ENCODE results near the gene IFT43. TPM values are rescaled to one million over a fixed set of nuclear protein-coding genes. Genes with fewer than 3 reads are reported as not detected.

IFT43 gene
- total RNA-seq, 4 donors from 2014 or later = 8.7 to 18.1 (median 14.2) TPM

DNA sequence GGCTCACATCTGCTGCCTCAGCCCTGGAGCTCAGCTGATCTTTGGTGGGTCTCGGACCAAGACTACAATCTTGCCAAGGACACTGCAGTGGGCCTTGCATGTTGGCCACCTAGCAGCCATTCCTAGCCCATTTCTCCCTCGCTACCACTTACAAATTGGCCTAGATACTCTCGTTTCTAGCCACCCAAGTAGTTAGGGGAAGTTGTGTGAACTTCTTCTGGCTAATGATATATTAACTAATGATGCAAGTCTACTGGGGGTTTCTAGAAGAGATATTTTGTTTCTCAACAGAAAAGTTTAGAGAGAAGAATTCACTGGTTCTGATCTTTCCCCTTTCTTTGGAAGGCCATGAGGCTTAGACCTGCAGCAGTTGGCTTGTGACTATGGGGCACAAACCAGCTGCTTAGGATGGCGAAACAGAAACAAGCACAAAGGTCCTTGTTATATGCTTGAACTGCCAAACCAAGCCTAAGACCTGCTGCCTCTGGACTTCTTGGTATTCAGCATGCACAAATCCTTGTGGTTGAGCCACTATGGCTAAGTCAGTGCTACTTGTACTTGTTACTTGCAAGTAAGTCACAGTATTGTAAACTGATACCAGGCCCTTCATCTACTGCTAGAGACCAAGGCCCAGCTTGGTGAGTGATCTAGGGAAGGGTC, 135.7 kb downstream of the IFT43 start:
- no peaks in the 10 kb centered on the region for H3K27me3 ChIP-seq
- DNase-seq (no peak), ATAC-seq (no peak)
- no peaks in the 10 kb centered on the region for H3K36me3 ChIP-seq
- no peaks in the 10 kb centered on the region for H3K4me1 ChIP-seq
- intact Hi-C loops (cut with DNase I; ENCODE audit: low total_unique reads) = no loop called here
- no peak overlapping the region for H3K27ac ChIP-seq
- in situ Hi-C loops (cut with MboI; ENCODE audit: low sequenced_read_pairs in 4 of 4) = no loop called here
- TF ChIP-seq, protein P1, sequence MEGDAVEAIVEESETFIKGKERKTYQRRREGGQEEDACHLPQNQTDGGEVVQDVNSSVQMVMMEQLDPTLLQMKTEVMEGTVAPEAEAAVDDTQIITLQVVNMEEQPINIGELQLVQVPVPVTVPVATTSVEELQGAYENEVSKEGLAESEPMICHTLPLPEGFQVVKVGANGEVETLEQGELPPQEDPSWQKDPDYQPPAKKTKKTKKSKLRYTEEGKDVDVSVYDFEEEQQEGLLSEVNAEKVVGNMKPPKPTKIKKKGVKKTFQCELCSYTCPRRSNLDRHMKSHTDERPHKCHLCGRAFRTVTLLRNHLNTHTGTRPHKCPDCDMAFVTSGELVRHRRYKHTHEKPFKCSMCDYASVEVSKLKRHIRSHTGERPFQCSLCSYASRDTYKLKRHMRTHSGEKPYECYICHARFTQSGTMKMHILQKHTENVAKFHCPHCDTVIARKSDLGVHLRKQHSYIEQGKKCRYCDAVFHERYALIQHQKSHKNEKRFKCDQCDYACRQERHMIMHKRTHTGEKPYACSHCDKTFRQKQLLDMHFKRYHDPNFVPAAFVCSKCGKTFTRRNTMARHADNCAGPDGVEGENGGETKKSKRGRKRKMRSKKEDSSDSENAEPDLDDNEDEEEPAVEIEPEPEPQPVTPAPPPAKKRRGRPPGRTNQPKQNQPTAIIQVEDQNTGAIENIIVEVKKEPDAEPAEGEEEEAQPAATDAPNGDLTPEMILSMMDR (IDR thresholded peaks at IDR 0.05 in 4 of 5, conservative IDR thresholded peaks at IDR 0.05 in 1 of 5) = no peak
- TF ChIP-seq POLR2A (IDR thresholded peaks at IDR 0.05) = no peak
- no peaks in the 10 kb centered on the region for H3K9me3 ChIP-seq
- no peak overlapping the region for H3K4me3 ChIP-seq

DNA sequence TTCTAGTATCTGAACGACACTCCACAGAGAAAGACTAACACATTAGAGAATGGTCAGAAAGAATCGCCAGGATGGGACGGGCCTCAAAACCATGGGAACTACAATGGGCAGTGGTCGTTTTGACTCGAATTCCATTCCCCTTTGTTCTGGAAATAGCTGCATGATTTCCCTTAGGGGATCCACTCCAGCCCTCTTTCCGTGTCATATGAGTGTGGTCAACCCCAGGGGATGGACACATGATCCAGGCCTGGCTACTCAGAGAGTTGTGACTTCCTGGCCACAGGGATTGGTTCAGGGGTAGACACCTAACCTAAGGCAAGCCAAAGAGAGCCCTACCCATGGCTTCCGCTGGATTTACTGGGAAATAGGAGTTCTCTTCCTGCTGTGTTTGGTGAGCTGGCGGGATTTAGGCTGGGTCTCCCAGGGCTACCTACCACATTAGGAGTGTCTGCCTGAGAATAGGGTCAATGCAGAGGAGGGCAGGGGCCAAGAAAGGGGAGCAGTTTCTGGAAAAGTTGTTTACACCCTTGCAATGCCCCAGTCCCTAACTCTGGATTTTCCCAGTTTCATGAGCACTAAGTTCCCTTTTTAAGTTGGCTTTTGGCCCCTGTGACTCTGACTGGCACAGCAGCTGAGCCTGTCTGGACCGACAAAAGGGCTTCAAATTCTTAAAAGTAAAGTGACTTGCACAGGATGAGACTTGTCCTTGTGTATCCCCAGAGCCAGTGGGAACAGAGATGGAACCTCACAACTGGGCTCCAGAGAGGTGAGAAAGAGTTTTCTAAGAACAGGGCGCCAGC, 138.1 kb downstream of the IFT43 start:
- no peak overlapping the region for H3K27ac ChIP-seq
- TF ChIP-seq POLR2A (IDR thresholded peaks at IDR 0.05) = no peak
- TF ChIP-seq, protein P1 (IDR thresholded peaks at IDR 0.05 in 4 of 5, conservative IDR thresholded peaks at IDR 0.05 in 1 of 5) = no peak
- H3K9me3 ChIP-seq = no peaks in the 10 kb centered on the region
- DNase-seq = no peak
- ATAC-seq = no peak
- no peaks in the 10 kb centered on the region for H3K4me1 ChIP-seq
- H3K36me3 ChIP-seq = no peaks in the 10 kb centered on the region
- in situ Hi-C loops (cut with MboI; ENCODE audit: low sequenced_read_pairs in 4 of 4) (no loop called here), intact Hi-C loops (cut with DNase I; ENCODE audit: low total_unique reads) (no loop called here)
- no peak overlapping the region for H3K4me3 ChIP-seq
- no peaks in the 10 kb centered on the region for H3K27me3 ChIP-seq

DNA sequence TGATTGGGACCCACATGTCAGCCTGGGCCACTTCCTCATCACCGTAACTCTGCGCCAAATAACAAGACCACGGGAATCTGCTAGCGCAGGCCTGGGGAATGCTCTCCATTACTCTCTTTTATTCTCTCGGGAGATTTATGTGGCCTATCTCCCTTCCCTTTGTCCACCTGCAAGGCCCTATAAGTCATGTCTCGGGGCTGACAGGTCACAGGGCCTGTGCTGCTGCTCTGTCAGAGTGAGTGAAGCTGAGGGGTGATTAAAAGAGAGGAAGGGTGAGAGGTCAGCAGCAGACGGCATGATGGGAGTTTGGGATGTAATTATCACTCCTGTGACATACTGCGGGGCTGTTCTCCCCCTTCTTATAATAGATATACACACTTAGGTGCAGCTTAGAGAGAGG, 139.9 kb downstream of the IFT43 start:
- no peak overlapping the region for H3K27ac ChIP-seq
- no peak for DNase-seq
- no peaks in the 10 kb centered on the region for H3K9me3 ChIP-seq
- no peak overlapping the region for H3K4me3 ChIP-seq
- no peaks in the 10 kb centered on the region for H3K36me3 ChIP-seq
- H3K27me3 ChIP-seq = peaks cover 0 to 4% (median 3%) of the 10 kb centered on the region in 3 donors
- in situ Hi-C loops (cut with MboI; ENCODE audit: low sequenced_read_pairs in 4 of 4) = no loop called here
- no peak for TF ChIP-seq POLR2A (IDR thresholded peaks at IDR 0.05)
- TF ChIP-seq, protein P1 (IDR thresholded peaks at IDR 0.05 in 4 of 5, conservative IDR thresholded peaks at IDR 0.05 in 1 of 5) = no peak
- H3K4me1 ChIP-seq = no peaks in the 10 kb centered on the region
- intact Hi-C loops (cut with DNase I; ENCODE audit: low total_unique reads) = no loop called here
- ATAC-seq = no peak

DNA sequence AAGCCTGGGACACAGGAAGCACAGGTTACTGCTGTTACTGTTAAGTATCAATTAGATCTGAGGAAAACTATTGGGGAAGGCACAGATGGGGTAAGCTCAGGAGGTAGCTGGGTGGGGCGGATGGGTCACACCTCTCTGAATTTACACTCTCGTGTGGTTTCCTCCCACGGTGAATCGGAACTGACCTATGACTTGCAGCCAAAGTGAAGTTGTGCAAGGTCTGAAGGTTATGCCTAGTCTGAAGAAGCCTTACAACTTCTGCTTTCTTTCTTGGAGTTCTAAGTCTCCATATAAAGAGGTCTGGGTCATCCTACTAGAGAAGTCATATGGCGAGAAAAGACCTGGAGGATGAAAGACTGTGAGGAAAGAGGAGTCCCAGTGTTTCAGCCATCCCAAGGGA, 140.5 kb downstream of the IFT43 start:
- DNase-seq = no peak
- Histone ChIP-seq H3K27me3 (peaks cover 5 to 9% (median 8%) of the 10 kb centered on the region in 3 donors), H3K27ac (no peak overlapping the region), H3K9me3 (no peaks in the 10 kb centered on the region), H3K36me3 (no peaks in the 10 kb centered on the region), H3K4me1 (no peaks in the 10 kb centered on the region), H3K4me3 (no peak overlapping the region)
- no peak for ATAC-seq
- intact Hi-C loops (cut with DNase I; ENCODE audit: low total_unique reads) (no loop called here), in situ Hi-C loops (cut with MboI; ENCODE audit: low sequenced_read_pairs in 4 of 4) (no loop called here)
- TF ChIP-seq POLR2A (IDR thresholded peaks at IDR 0.05) = no peak
- TF ChIP-seq, protein P1 (IDR thresholded peaks at IDR 0.05 in 4 of 5, conservative IDR thresholded peaks at IDR 0.05 in 1 of 5) = no peak

Measured in gastrocnemius medialis (tissue), 4 donors.